ENCODE measurements around the gene SLC35A2. TPM values are rescaled to one million over a fixed set of nuclear protein-coding genes. Genes with fewer than 3 reads are reported as not detected.

SLC35A2 gene
- total and polyA plus RNA-seq, 7 experiments from 2014 or later, result 6.7 to 36.7 (median 14.8) TPM

DNA sequence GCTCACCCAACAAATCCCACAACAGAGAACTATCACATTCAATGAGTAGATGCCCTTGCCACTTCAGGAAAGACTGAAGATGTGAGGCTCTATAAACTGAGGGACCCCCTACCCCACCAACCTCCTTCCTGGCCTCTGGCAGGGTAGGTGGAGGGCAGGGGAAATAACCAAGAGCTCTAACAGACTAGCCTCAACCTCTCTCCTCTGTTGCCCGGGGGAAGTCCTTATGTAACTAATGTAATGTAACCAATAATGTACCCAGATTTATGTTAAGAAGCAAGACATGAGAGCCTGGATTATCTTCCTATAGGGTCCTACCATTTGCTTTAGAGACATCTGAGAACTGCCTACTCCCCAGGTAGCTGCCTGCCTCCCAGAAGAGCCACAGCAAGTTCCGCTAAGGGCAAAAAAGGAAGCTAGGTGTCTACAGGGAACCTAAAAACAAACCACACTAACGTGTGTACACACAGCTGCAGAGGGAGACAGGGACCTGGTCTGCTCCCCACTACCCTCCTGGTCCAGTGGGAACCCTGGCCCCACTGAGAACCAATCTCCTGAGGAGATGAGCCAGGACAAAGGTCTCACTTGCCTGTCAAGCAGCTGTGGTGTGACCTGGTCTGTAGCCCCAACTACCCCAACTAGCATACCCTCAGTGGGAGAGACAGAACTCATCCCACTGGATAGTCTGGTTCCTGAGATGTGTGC is 28.2 kb upstream of the SLC35A2 start:
- Histone ChIP-seq H3K4me1 (ENCODE audit: control insufficient read depth in 2 of 2, insufficient read depth in 2 of 2, low read length in 2 of 2) (peaks cover 70 to 71% of the 10 kb centered on the region in 2 donors), H3K9me3 (ENCODE audit: control insufficient read depth in 2 of 3, low read length in 3 of 3) (no peaks in the 10 kb centered on the region), H3K4me3 (ENCODE audit: low read length) (peak overlapping the region; percentile 55), H3K36me3 (ENCODE audit: control insufficient read depth in 2 of 3, insufficient read depth in 3 of 3, low read length in 3 of 3) (no peaks in the 10 kb centered on the region), H3K27me3 (ENCODE audit: control insufficient read depth in 2 of 2, insufficient read depth in 2 of 2, low read length in 2 of 2) (no peaks in the 10 kb centered on the region), H3K27ac (ENCODE audit: low read depth, low read length) (peak overlapping the region; percentile 97)
- intact Hi-C loops (cut with micrococcal nuclease), result loop anchor here (5.0 kb wide), 3 partner anchors 137 to 342 kb away; partner anchors contain the start of genes HDAC6 (in 1 of the 2) and WDR13 (in 1 of the 2)
- DNase-seq (peak in 8 of 9 donors; percentile 26 to 64 (median 46)), ATAC-seq (peak; percentile 8)
- H3K4me1 Mint-ChIP-seq, result peaks cover 39 to 97% (median 87%) of the 10 kb centered on the region in 7 donors
- peak overlapping the region; percentile 96 to 99 (median 99) for H3K27ac Mint-ChIP-seq
- peaks cover 0 to 4% (median 0%) of the 10 kb centered on the region in 11 donors for H3K9me3 Mint-ChIP-seq
- POLR2A ChIA-PET, result interaction anchor here (0.9 to 12.3 kb wide), 8 partner anchors 12 to 365 kb away, joined by 3 to 432 read pairs (median 15); partner anchors contain the start of genes HDAC6, OTUD5, PIM2 and PQBP1
- H3K4me3 Mint-ChIP-seq, result peak overlapping the region; percentile 78 to 96 (median 88)
- H3K36me3 Mint-ChIP-seq, result peaks cover 0 to 43% (median 9%) of the 10 kb centered on the region in 5 donors
- H3K27me3 Mint-ChIP-seq, result peaks cover 0 to 3% (median 0%) of the 10 kb centered on the region in 5 donors
- CTCF ChIA-PET, result interaction anchor here (0.7 to 2.0 kb wide), 5 partner anchors 10 to 292 kb away, joined by 3 to 6 read pairs (median 3); partner anchors contain the start of gene PIM2

DNA sequence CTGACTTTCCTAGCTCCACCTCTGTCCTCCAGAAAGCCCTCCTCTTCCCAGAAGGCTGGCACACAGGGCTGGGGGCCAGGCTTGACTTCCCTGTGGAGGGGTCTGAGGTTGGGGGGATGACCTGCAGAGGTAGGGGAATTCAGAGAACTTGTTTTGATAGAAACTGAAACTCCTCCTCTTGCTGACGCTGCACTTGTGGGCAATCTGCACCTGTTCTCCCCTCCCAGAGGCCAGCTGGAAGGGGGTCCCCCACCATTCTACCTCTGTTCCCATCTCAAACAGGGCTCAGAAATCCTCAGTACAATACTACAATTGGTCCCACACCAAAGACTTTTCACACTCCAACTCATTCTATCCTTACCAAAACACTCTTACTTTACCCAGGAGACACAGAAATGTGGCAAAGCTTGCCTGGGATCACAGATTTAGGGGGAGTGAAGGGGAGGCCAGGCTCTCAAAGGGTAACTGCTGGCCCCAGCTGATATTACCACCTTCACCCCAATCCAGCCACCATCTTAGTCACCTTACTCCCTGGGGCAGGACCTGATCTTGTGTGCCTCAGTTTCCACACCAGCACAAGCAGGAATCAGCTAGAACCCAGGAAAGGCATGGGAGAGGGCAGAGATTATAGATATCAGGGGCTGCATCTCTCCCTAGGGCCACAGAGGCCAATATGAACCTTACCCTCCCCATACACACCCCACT is 27.4 kb upstream of the SLC35A2 start:
- H3K9me3 ChIP-seq (ENCODE audit: control insufficient read depth in 2 of 3, low read length in 3 of 3), result no peaks in the 10 kb centered on the region
- Mint-ChIP-seq H3K4me1 (peaks cover 42 to 98% (median 88%) of the 10 kb centered on the region in 7 donors), H3K9me3 (peaks cover 0 to 4% (median 0%) of the 10 kb centered on the region in 11 donors), H3K27me3 (peaks cover 0 to 3% (median 0%) of the 10 kb centered on the region in 5 donors), H3K4me3 (peak overlapping the region; percentile 78 to 96 (median 88)), H3K36me3 (peaks cover 0 to 51% (median 16%) of the 10 kb centered on the region in 5 donors), H3K27ac (peak overlapping the region; percentile 96 to 99 (median 99))
- CTCF ChIA-PET, result interaction anchor here (0.7 to 2.0 kb wide), 4 partner anchors 20 to 291 kb away, joined by 3 to 6 read pairs (median 4); partner anchors contain the start of gene PIM2
- intact Hi-C loops (cut with micrococcal nuclease), result loop anchor here (5.0 kb wide), 3 partner anchors 137 to 342 kb away; partner anchors contain the start of genes HDAC6 (in 1 of the 2) and WDR13 (in 1 of the 2)
- peak overlapping the region; percentile 97 for H3K27ac ChIP-seq (ENCODE audit: low read depth, low read length)
- no peaks in the 10 kb centered on the region for H3K27me3 ChIP-seq (ENCODE audit: control insufficient read depth in 2 of 2, insufficient read depth in 2 of 2, low read length in 2 of 2)
- H3K4me1 ChIP-seq (ENCODE audit: control insufficient read depth in 2 of 2, insufficient read depth in 2 of 2, low read length in 2 of 2), result peaks cover 78% of the 10 kb centered on the region in 2 donors
- H3K36me3 ChIP-seq (ENCODE audit: control insufficient read depth in 2 of 3, insufficient read depth in 3 of 3, low read length in 3 of 3), result peaks cover 0 to 7% (median 0%) of the 10 kb centered on the region in 3 experiments
- DNase-seq (peak in 8 of 9 donors; percentile 59 to 87 (median 76)), ATAC-seq (peak; percentile 67)
- POLR2A ChIA-PET, result interaction anchor here (0.6 to 12.3 kb wide), 11 partner anchors 11 to 1571 kb away, joined by 3 to 432 read pairs (median 11); partner anchors contain the start of genes HDAC6, OTUD5, PIM2 and PQBP1
- H3K4me3 ChIP-seq (ENCODE audit: low read length), result peak overlapping the region; percentile 55

DNA sequence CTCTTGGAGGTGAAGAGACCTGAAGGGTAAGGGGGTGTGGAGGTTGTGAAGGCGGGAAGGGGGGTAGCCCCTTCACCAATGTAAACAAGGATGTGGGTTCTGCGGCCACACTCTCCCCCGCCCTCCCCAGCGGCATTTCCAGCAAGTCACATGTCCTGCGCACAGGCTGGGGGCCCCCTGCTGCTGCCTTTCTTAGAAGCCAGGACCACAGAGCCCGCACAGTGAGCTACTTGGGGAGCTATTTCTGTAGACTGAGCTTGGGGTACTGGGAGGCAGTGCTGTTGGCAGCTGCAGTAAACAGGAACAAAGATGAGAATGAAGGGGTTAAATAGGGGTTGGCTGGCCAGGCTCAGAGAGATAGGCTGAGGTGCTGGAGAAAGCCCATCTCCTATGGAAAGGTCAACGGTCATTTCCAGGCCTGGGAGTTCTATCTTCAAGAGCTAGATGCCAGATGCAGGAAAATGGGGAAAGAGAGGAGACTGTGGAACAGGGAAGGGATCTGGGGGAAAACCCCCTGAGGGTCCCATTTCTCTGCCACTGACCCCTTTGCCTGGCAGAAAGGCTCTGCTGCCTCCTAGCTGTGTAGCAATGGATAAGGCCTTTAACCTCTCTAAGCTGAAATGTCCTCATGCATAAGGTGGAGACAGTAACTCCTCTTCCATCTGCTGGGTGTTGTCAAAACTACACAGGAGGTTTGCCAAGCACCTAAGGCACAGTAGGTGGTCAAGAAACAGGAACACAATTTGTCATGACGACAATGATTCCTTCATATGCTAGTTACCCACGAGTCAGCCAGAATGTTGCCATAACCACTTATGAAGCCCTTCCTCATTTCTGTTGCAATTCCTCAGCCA is 25.8 kb upstream of the SLC35A2 start:
- Mint-ChIP-seq H3K4me3 (peak overlapping the region; percentile 78 to 96 (median 88)), H3K27ac (peak overlapping the region; percentile 96 to 99 (median 99)), H3K27me3 (peaks cover 0 to 3% (median 0%) of the 10 kb centered on the region in 5 donors), H3K36me3 (peaks cover 0 to 52% (median 25%) of the 10 kb centered on the region in 5 donors), H3K4me1 (peaks cover 36 to 91% (median 80%) of the 10 kb centered on the region in 7 donors), H3K9me3 (peaks cover 0 to 4% (median 0%) of the 10 kb centered on the region in 11 donors)
- Histone ChIP-seq H3K9me3 (ENCODE audit: control insufficient read depth in 2 of 3, low read length in 3 of 3) (no peaks in the 10 kb centered on the region), H3K4me1 (ENCODE audit: control insufficient read depth in 2 of 2, insufficient read depth in 2 of 2, low read length in 2 of 2) (peaks cover 69 to 80% of the 10 kb centered on the region in 2 donors), H3K36me3 (ENCODE audit: control insufficient read depth in 2 of 3, insufficient read depth in 3 of 3, low read length in 3 of 3) (peaks cover 0 to 8% (median 5%) of the 10 kb centered on the region in 3 experiments), H3K27ac (ENCODE audit: low read depth, low read length) (peak overlapping the region; percentile 97), H3K27me3 (ENCODE audit: control insufficient read depth in 2 of 2, insufficient read depth in 2 of 2, low read length in 2 of 2) (no peaks in the 10 kb centered on the region), H3K4me3 (ENCODE audit: low read length) (peak overlapping the region; percentile 70)
- peak; percentile 59 to 96 (median 92) for DNase-seq
- ChIA-PET CTCF (interaction anchor here (0.6 to 3.0 kb wide), 13 partner anchors 9 to 289 kb away, joined by 3 to 14 read pairs (median 7); partner anchors contain the start of genes PQBP1, SLC35A2 and TIMM17B), POLR2A (interaction anchor here (0.7 to 12.3 kb wide), 13 partner anchors 9 to 306 kb away, joined by 3 to 432 read pairs (median 8); partner anchors contain the start of genes HDAC6, OTUD5, PIM2 and PQBP1)
- peak; percentile 75 for ATAC-seq
- intact Hi-C loops (cut with micrococcal nuclease), result loop anchor here (1.0 to 5.0 kb wide), 11 partner anchors 8 to 340 kb away; partner anchors contain the start of genes PIM2 (in 2 of the 2), PQBP1 (in 2 of the 2), TIMM17B (in 2 of the 2) and HDAC6 (in 1 of the 2)

DNA sequence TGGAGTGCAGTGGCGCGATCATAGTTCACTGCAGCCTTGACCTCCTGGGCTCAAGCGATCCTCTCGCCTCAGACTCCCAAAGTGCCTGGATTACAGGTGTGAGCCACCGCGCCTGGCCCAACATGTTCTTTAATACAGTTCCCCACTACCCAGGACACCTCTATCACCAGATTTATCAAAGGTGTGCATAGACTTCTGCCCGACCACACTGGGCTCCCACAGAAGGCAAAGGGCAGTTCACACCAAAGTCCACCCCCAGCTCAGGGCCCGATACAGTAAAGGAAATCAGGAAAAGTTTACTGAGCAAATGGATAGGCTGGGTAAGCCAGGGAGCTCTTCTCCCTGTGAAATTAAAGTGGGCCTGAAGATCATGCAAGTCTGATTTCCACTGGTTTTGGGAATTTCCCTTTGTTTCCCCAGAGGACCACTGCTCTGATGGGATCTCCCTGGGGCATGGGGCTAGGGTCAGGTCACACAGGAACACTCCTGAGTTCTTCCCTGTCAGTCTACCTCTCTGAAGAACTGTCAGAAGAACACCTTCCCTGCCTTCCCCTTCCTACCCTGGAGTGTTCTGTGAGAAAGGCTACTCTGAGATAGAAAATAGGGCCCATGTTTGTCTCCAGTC is 25.1 kb upstream of the SLC35A2 start:
- peaks cover 30 to 84% (median 72%) of the 10 kb centered on the region in 7 donors for H3K4me1 Mint-ChIP-seq
- H3K36me3 Mint-ChIP-seq, result peaks cover 0 to 46% (median 25%) of the 10 kb centered on the region in 5 donors
- intact Hi-C loops (cut with micrococcal nuclease), result loop anchor here (1.0 to 5.0 kb wide), 11 partner anchors 9 to 339 kb away; partner anchors contain the start of genes PIM2 (in 2 of the 2), PQBP1 (in 2 of the 2), TIMM17B (in 2 of the 2) and HDAC6 (in 1 of the 2)
- H3K27me3 ChIP-seq (ENCODE audit: control insufficient read depth in 2 of 2, insufficient read depth in 2 of 2, low read length in 2 of 2), result no peaks in the 10 kb centered on the region
- DNase-seq (no peak), ATAC-seq (no peak)
- ChIA-PET POLR2A (interaction anchor here (1.0 to 12.3 kb wide), 11 partner anchors 8 to 218 kb away, joined by 4 to 432 read pairs (median 11); partner anchors contain the start of genes HDAC6, OTUD5, PIM2 and PQBP1), CTCF (interaction anchor here (0.6 to 3.0 kb wide), 11 partner anchors 9 to 288 kb away, joined by 3 to 14 read pairs (median 7); partner anchors contain the start of gene SLC35A2)
- peaks cover 63 to 73% of the 10 kb centered on the region in 2 donors for H3K4me1 ChIP-seq (ENCODE audit: control insufficient read depth in 2 of 2, insufficient read depth in 2 of 2, low read length in 2 of 2)
- H3K9me3 Mint-ChIP-seq, result peaks cover 0 to 4% (median 0%) of the 10 kb centered on the region in 11 donors
- peaks cover 0 to 8% (median 5%) of the 10 kb centered on the region in 3 experiments for H3K36me3 ChIP-seq (ENCODE audit: control insufficient read depth in 2 of 3, insufficient read depth in 3 of 3, low read length in 3 of 3)
- peak overlapping the region; percentile 78 to 96 (median 88) for H3K4me3 Mint-ChIP-seq
- peak overlapping the region; percentile 96 to 99 (median 99) for H3K27ac Mint-ChIP-seq
- peaks cover 0 to 3% (median 0%) of the 10 kb centered on the region in 5 donors for H3K27me3 Mint-ChIP-seq
- H3K27ac ChIP-seq (ENCODE audit: low read depth, low read length), result peak overlapping the region; percentile 97
- H3K9me3 ChIP-seq (ENCODE audit: control insufficient read depth in 2 of 3, low read length in 3 of 3), result no peaks in the 10 kb centered on the region
- peak overlapping the region; percentile 70 for H3K4me3 ChIP-seq (ENCODE audit: low read length)

DNA sequence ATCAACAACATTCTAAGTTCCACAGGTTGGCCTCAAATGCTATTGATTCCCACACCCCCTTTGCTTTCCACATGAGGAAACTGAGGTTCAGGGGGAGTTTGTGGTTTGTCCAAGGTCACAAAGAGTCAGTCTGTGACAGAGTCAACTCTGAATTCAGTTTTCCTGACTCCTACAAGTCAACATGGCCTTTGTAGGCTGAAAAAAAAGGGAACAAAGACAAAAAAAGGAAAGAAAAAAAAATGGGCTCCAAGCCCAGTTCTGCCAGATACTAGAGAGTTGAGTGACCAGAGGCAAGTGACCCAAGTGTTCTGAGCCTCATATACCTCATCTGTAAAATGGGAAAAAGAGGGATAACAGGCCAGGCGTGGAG is 23.8 kb upstream of the SLC35A2 start:
- H3K4me3 Mint-ChIP-seq, result peak overlapping the region in 9 of 10 donors; percentile 6 to 96 (median 59)
- no peaks in the 10 kb centered on the region for H3K27me3 ChIP-seq (ENCODE audit: control insufficient read depth in 2 of 2, insufficient read depth in 2 of 2, low read length in 2 of 2)
- H3K27me3 Mint-ChIP-seq, result peaks cover 0 to 3% (median 0%) of the 10 kb centered on the region in 5 donors
- DNase-seq (no peak), ATAC-seq (no peak)
- ChIA-PET POLR2A (interaction anchor here (1.0 to 3.7 kb wide), 3 partner anchors 13 to 16 kb away, joined by 4 to 18 read pairs (median 11); no protein-coding TSS in a partner anchor), CTCF (no interaction called here)
- no peaks in the 10 kb centered on the region for H3K9me3 ChIP-seq (ENCODE audit: control insufficient read depth in 2 of 3, low read length in 3 of 3)
- H3K4me1 ChIP-seq (ENCODE audit: control insufficient read depth in 2 of 2, insufficient read depth in 2 of 2, low read length in 2 of 2), result peaks cover 53 to 62% of the 10 kb centered on the region in 2 donors
- peaks cover 0 to 4% (median 0%) of the 10 kb centered on the region in 11 donors for H3K9me3 Mint-ChIP-seq
- intact Hi-C loops (cut with micrococcal nuclease), result loop anchor here (5.0 kb wide), 3 partner anchors 133 to 338 kb away; partner anchors contain the start of genes HDAC6 (in 1 of the 2) and WDR13 (in 1 of the 2)
- peak overlapping the region; percentile 78 for H3K27ac ChIP-seq (ENCODE audit: low read depth, low read length)
- H3K4me1 Mint-ChIP-seq, result peaks cover 28 to 77% (median 65%) of the 10 kb centered on the region in 7 donors
- peak overlapping the region; percentile 80 to 99 (median 98) for H3K27ac Mint-ChIP-seq
- H3K36me3 Mint-ChIP-seq, result peaks cover 0 to 44% (median 28%) of the 10 kb centered on the region in 5 donors
- peaks cover 0 to 12% (median 8%) of the 10 kb centered on the region in 3 experiments for H3K36me3 ChIP-seq (ENCODE audit: control insufficient read depth in 2 of 3, insufficient read depth in 3 of 3, low read length in 3 of 3)
- no peak overlapping the region for H3K4me3 ChIP-seq (ENCODE audit: low read length)

Data from naive thymus-derived CD4-positive, alpha-beta T cell (primary cell).